Lower leg skin (tissue), 3 donors: ENCODE results near the gene JARID2.

Source experiments
- POLR2A ChIP-seq, 2 donors: fragments of 450-650 bp; IDR thresholded peaks; one replicate each; pipeline ENCODE4 v1.6.1; 2016 to 2017; ENCODE audit warnings: antibody characterized with exemption in 2 of 2, mild to moderate bottlenecking in 1 of 2, moderate library complexity in 1 of 2
- TF ChIP-seq, protein P1 (sequence below), 3 donors: fragments of 450-650 bp; IDR thresholded peaks; one replicate each; pipeline ENCODE4 v1.5.1; 2016; ENCODE audit warnings: antibody characterized with exemption in 3 of 3, mild to moderate bottlenecking in 3 of 3, moderate library complexity in 2 of 3

DNA sequence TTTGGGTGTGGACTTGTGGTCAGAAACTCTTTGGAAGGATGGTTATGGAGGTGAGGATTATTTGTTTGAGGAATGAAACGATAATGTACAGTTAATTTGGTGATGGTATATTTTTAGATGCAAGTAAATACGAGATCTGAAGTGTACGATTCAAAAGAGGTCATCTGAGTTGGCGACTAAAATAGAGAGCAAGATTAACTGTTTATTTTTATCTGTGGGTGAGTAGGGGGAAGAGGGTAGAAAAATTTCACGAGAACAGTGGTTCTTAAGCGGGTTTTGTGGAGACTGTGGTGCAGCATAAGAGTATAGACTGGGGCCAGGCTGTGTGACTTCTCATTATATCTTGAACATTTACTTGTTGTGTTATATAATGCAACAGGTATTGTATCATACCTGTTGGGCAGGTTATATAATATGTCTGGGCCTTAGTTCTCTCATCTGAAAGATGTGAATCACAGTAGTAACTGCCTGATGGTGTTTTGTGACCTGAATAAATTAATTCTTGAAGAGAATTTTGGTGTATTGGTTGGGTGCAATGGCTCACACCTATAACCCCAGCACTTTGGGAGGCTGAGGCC lies 171.2 kb downstream of the JARID2 start:
- TF ChIP-seq, protein P1, sequence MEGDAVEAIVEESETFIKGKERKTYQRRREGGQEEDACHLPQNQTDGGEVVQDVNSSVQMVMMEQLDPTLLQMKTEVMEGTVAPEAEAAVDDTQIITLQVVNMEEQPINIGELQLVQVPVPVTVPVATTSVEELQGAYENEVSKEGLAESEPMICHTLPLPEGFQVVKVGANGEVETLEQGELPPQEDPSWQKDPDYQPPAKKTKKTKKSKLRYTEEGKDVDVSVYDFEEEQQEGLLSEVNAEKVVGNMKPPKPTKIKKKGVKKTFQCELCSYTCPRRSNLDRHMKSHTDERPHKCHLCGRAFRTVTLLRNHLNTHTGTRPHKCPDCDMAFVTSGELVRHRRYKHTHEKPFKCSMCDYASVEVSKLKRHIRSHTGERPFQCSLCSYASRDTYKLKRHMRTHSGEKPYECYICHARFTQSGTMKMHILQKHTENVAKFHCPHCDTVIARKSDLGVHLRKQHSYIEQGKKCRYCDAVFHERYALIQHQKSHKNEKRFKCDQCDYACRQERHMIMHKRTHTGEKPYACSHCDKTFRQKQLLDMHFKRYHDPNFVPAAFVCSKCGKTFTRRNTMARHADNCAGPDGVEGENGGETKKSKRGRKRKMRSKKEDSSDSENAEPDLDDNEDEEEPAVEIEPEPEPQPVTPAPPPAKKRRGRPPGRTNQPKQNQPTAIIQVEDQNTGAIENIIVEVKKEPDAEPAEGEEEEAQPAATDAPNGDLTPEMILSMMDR (IDR thresholded peaks at IDR 0.05), result no peak
- TF ChIP-seq POLR2A (IDR thresholded peaks at IDR 0.05), result no peak
